Gastroesophageal sphincter (tissue), 3 donors: Measurements from ENCODE around the gene NCSTN.

Experiments
- CTCF ChIP-seq, 4 experiments: fragments of 200-600 bp in 2 of 4; fragments of 450-650 bp in 2 of 4; sonication (generic) in 1 of 4; IDR thresholded peaks; one replicate each; pipeline ENCODE4 v1.5.1; 2017 to 2019; ENCODE audit warnings: antibody characterized with exemption in 4 of 4, mild to moderate bottlenecking in 2 of 4, moderate library complexity in 2 of 4
- POLR2A ChIP-seq, 2 donors: fragments of 450-650 bp; IDR thresholded peaks; one replicate each; pipeline ENCODE4 v1.6.1; 2017; ENCODE audit warnings: antibody characterized with exemption in 2 of 2, mild to moderate bottlenecking in 2 of 2, moderate library complexity in 1 of 2

GRCh38 chr1:160309185-160309557, 34.0 kb upstream of the NCSTN start:
- TF ChIP-seq CTCF (IDR thresholded peaks at IDR 0.05) (no peak), POLR2A (IDR thresholded peaks at IDR 0.05) (no peak)
